Effector CD8-positive, alpha-beta T cell (primary cell): Measurements from ENCODE around the gene CES3.
"Not testable (repeated sequence)": the region's sequence is repeated elsewhere in the genome, so short reads cannot be mapped to it uniquely, and the experiment has no call there.

Source experiments
- DNase-seq: peaks from one replicate; lab custom pipeline; 2025; lab: John Stamatoyannopoulos, UW

CES3 gene

DNA sequence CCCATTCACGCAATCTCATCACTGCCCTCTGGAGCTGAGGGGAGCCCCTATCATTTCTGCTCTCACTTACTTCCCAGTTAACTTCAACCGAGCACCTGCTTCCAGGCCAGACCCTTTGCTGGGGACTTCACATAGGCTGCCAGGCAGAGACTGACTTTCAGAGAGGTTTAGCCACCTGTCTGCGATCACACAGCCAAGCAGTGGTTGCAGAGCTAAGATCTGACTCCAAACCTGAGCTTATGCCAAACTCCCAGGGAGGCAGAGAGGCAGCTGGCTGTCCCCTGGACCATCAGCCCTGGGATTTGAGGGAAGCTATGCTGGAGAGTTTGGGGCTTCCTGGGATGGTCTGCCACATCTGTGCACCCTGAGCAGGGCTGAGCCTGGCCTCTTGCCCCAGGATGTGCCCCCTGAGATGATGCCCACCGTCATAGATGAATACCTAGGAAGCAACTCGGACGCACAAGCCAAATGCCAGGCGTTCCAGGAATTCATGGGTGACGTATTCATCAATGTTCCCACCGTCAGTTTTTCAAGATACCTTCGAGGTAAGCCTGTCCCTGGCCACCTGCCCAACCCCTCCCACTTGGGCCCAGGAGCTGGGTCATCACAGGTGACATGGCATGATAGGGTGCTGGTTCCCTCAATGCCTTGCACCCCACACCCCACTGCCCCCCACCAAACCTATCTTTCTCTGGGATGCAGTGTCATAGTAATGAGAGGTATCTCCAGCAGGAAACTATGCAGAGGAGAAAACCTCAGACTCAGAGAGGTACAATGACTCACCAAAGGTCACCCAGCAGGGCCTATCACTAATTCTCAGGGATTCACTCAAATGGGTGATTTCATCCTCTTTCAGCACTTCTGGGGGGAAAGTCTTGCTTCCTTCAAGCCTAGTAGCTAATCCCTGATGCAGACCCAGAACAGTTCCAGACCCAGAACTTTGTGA, 10.0 kb downstream of the CES3 start:
- DNase-seq: no peak

DNA sequence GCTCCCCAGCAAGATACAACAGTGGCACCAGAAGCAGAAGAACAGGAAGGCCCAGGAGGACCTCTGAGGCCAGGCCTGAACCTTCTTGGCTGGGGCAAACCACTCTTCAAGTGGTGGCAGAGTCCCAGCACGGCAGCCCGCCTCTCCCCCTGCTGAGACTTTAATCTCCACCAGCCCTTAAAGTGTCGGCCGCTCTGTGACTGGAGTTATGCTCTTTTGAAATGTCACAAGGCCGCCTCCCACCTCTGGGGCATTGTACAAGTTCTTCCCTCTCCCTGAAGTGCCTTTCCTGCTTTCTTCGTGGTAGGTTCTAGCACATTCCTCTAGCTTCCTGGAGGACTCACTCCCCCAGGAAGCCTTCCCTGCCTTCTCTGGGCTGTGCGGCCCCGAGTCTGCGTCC, 11.9 kb downstream of the CES3 start:
- DNase-seq: no peak

GRCh38 chr16:66973716-66974115, 12.7 kb downstream of the CES3 start:
- DNase-seq: no peak

DNA sequence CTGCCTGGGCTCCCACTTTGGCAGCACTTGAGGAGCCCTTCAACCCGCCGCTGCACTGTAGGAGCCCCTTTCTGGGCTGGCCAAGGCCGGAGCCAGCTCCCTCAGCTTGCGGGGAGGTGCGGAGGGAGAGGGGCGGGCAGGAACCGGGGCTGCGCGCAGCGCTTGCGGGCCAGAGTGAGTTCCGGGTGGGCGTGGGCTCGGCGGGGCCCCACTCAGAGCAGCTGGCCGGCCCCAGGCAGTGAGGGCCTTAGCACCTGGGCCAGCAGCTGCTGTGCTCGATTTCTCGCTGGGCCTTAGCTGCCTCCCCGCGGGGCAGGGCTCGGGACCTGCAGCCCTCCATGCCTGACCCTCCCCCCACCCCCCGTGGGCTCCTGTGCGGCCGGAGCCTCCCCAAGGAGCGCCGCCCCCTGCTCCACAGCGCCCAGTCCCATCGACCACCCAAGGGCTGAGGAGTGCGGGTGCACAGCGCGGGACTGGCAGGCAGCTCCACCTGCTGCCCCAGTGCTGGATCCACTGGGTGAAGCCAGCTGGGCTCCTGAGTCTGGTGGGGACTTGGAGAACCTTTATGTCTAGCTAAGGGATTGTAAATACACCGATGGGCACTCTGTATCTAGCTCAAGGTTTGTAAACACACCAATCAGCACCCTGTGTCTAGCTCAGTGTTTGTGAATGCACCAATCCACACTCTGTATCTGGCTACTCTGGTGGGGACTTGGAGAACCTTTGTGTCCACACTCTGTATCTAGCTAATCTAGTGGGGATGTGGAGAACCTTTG, 13.3 kb downstream of the CES3 start:
- not testable (repeated sequence) for DNase-seq

DNA sequence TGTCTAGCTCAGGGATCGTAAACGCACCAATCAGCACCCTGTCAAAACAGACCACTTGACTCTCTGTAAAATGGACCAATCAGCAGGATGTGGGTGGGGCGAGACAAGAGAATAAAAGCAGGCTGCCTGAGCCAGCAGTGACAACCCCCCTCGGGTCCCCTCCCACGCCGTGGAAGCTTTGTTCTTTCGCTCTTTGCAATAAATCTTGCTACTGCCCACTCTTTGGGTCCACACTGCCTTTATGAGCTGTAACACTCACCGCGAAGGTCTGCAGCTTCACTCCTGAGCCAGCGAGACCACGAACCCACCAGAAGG, 13.8 kb downstream of the CES3 start:
- DNase-seq: peak; percentile 9

DNA sequence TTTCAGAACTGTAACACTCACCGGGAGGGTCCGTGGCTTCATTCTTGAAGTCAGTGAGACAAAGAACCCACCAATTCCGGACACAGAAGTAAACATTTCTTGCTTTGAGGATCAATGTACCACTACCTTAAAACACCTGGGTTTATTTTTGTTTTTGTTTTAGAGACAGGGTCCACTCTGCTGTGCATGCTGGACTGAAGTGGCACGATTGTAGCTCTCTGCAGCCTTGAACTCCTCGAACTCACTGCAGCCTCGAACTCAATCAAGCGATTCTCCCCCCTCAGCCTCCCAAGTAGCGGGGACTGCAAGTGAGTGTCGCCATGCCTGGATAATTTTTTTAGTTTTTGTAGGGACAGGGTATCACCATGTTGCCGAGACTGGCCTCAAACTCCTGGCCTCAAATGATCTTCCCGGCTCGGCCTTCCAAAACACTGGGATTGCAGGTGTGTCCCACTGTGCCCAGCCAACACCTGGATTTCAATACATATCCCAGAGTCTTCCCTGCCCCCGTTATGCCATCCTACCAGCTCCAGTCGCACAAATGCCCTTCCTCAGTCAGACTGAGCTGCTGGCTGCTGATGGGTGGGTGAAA, 14.3 kb downstream of the CES3 start:
- no peak for DNase-seq

DNA sequence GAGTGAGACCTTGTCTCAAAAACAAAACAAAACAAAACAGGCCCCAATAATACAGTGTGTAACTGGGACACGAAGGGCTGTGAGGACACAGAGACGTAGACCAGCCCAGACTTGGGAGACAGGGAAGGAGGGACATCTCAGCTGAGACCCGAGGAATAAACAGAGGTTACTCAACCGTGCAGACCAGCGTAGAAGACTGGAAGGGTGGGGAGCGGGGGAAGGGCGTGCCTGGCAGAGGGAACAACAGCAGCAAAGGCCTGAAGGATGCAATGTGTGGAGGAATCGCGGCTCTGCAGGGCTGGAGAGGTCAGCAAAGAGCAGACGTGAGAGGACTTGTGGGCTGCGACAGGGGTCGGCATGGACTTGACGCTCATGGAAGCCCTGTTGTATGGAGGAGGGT, 15.7 kb downstream of the CES3 start:
- DNase-seq: no peak

DNA sequence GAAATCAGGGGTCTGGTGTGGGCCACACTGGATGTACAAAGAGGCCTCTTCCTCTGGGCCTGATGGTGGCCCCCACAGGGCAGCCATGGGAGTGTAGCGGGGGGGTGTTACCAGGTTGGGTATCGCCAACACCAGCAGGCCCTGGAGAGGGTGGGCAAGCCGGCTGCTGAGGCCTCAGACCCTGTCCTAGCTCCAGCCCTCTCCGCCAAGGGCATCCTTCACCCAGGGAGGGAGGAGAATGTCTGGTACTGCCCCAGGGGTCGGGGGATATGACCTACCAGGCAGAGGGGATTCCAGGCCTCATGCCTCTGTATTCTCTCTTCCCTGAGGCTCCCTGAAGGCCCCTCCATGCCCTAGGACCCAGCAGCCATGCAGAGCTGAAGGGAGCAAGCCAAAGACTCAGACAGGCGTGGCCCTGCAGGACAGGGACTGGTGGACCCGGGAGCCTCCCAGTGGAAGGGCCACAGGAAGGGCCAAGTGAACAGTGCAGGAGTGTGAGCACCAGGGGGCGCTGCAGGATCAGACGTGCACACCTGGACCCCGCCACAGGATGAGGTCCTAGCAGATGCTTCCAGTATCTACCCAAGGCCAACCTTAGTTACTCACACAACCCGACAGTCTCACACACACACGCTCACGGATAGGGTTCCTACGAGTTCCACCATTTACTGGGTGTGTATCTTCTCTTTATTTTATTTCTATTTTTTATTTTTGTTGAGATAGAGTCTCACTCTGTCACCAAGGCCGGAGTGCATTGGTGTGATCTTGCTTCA, 16.5 kb downstream of the CES3 start:
- DNase-seq: peak; percentile 82

GRCh38 chr16:66979011-66979717, 18.1 kb downstream of the CES3 start:
- DNase-seq: no peak

- DNase-seq: no peak
Measured at GRCh38 chr16:66983033-66983432, 22.0 kb downstream of the CES3 start.

DNA sequence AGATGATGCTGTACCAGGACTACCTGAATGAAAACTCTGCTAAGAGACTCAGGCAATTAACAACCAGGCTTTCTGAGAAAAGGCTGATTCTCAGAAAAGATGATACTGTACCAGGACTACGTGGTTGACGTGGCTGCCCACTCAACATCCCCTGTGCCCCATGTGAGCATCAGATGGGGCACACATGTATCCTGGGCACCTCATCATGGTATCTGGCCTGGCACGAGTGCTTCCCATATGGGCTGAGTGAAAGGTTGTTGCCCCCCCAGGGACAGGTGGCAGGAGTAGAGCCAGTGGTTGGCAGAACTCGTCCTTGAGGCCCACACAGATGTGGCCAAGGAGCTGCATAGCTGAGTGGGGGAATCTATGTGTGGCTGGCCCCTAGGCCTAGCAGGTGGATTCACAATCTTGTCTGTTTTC, 23.8 kb downstream of the CES3 start:
- DNase-seq: no peak

- DNase-seq: no peak
Measured at GRCh38 chr16:66986559-66986958, 25.5 kb downstream of the CES3 start.

DNA sequence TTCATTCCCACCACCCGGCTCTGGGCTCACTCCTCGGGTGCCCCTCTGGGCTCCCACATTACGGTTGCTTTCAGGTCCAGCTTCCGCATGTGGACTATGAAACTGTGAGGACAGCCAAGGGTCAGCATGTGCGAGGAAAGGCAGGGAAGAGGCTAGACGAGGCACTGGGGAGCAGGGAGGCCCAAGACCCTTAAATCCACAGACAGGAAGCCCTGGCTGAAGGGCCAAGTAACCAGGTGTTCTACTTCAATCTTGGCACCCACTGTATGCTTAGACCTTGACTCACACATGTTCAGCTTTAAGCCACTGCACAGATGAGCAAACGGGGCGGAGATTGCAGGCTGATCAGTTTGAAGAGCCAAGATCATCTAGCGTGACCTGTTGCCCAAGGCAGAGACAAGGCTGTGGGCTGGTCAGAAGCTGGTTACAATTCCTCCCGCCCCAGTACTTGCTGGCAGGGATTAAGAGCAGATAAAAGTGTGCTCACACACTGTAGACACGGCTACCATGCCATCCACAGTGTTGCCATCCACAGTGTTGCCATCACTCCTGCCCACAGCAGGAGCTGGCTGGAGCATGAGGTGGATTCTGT, 27.2 kb downstream of the CES3 start, which contains the start of gene CES4A:
Gene CES4A, plus strand, starts transcription at position 393 of the 592 bp plus-strand sequence. Its CDS starts 184 bp downstream, at position 577.
- DNase-seq: no peak

- no peak for DNase-seq
Measured at GRCh38 chr16:66991545-66992077, 30.5 kb downstream of the CES3 start.

DNA sequence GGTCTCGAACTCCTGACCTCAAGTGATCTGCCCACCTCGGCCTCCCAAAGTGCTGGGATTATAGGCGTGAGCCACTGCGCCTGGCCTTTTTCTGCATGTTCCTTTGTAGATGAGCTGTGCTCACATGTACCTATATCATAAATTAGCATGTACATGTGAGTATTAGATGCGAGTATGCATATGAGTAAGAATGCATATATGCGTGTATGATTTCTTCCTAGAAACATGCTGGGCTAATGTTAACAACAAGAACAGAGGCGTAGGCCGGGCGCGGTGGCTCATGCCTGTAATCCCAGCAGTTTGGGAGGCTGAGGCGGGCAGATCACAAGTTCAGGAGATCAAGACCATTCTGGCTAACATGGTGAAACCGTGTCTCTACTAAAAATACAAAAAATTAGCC, 32.5 kb downstream of the CES3 start:
- DNase-seq: not testable (repeated sequence)

GRCh38 chr16:66996324-66996982, 35.4 kb downstream of the CES3 start:
- DNase-seq: no peak

DNA sequence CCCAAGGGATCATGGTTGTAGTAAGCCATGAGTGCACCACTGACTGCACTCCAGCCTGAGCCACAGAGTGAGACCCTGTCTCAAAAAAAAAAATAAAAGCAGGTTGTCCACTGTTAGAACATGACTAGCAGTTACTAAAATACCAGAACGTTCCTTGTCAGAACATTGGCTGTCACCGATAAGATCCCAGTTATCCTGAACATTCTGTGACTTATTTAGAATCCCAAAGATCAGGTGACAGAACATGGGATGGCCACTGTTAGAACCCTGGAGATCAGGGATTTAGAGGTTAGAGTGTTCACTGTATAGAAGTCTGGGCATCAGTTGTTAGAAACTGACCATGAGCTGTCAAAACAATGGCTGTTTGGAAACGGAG, 35.9 kb downstream of the CES3 start:
- no peak for DNase-seq

DNA sequence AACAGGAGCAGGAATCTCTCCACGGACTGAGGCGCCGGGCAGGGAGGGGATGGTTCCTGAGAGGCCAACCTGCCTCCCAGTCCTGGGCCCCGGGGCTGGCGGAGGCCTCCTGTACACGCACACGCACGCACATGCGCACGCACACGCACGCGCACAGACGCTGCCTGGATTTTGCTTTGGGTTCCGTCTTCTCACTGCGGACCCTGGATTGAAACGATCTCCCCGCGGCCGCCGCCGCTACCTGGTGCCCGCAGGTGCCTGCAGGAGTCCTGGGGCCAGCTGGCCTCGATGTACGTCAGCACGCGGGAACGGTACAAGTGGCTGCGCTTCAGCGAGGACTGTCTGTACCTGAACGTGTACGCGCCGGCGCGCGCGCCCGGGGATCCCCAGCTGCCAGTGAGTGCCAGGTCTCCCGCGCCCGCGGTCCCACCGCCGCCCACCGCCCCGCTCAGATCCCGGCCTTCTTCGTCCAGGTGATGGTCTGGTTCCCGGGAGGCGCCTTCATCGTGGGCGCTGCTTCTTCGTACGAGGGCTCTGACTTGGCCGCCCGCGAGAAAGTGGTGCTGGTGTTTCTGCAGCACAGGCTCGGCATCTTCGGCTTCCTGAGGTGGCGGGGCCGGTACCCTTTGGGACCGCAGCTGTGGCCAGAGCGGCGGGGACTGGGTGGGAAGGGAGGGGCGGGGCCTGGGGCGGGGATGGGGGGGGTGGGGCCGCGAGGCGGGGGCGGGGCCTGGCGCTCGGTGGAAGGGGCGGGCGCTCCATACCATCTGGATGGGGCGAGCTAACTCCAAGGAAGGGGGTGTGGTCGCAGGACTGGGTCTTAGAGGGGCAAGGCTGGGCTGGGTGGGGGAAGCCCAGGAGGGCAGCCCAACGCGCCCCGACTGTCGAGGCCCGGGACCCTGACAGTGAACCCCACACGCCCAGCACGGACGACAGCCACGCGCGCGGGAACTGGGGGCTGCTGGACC, 39.6 kb downstream of the CES3 start:
- DNase-seq: peak; percentile 43

DNA sequence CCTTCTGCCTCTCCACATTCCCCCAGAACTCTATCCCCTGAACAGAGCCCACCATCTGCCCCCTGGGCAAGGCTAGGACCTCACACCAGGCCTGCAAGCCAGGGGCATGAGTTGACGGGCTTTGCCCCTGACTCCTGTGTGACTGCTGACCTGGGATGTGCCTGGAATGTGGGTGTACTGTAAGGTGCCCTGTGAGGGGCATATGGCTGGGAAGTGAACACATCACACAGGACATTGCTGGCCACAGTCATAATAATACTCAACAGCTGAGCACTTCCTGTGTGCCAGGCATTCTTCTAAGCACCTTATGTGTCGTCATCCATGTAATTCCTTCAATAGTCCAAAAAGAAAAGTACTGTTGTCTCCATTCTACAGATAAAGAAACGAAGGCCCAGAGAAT, 40.7 kb downstream of the CES3 start:
- no peak for DNase-seq
